ENCODE data around the gene PXMP4. TPM values are rescaled to one million over a fixed set of nuclear protein-coding genes. Genes with fewer than 3 reads are reported as not detected.
A peak's percentile ranks its signal among the peaks of the same experiment; 100 is the strongest.

PXMP4 gene
- total RNA-seq, 1 experiment from 2014 or later: 5.7 TPM

- no peak overlapping the region for H2BK20ac ChIP-seq (ENCODE audit: low read depth, low read length, poor library complexity, severe bottlenecking)
- H3K23me2 ChIP-seq (ENCODE audit: insufficient read length, low read depth, low read length, poor library complexity, severe bottlenecking): no peaks in the 10 kb centered on the region
- H4K8ac ChIP-seq (replicated peaks; ENCODE audit: insufficient read length, low read depth, low read length): no peak overlapping the region
- H4K5ac ChIP-seq (ENCODE audit: insufficient read length, low read depth, low read length): no peak overlapping the region
- Mint-ChIP-seq H3K4me3 (no peak overlapping the region), H3K36me3 (ENCODE audit: insufficient read depth in 1 of 3, low read depth in 3 of 3) (peaks cover 0 to 43% (median 4%) of the 10 kb centered on the region in 3 experiments; a peak in 5 of 7 replicates), H3K27me3 (ENCODE audit: low read depth) (no peaks in the 10 kb centered on the region), H3K4me1 (peaks cover 23% of the 10 kb centered on the region in 2 experiments), H3K9me3 (no peaks in the 10 kb centered on the region; a peak in 1 of 5 replicates), H3K27ac (peak overlapping the region in 2 of 3 experiments; percentile 61 to 70; a peak in 2 of 7 replicates)
- H2AFZ ChIP-seq (ENCODE audit: low read length): no peak overlapping the region
- H3K14ac ChIP-seq (ENCODE audit: insufficient read depth, low read length): no peak overlapping the region
- H3K27ac ChIP-seq (ENCODE audit: insufficient read length, low read depth, low read length): no peak overlapping the region
- H3K79me1 ChIP-seq (ENCODE audit: insufficient read depth, low read depth, low read length, poor library complexity, severe bottlenecking): no peaks in the 10 kb centered on the region
- no peak overlapping the region for H3K9ac ChIP-seq (ENCODE audit: extremely low read depth, insufficient read length, low read length)
- H3K23ac ChIP-seq (ENCODE audit: insufficient read length, low read depth, low read length): no peak overlapping the region
- no peaks in the 10 kb centered on the region for H3K4me1 ChIP-seq (ENCODE audit: insufficient read depth, low read length)
- H4K91ac ChIP-seq (ENCODE audit: insufficient read length, low read depth, low read length): no peak overlapping the region
- no peak overlapping the region for H2AK5ac ChIP-seq (ENCODE audit: insufficient read length, low read length)
- H3T11ph ChIP-seq (ENCODE audit: low read length): no peak overlapping the region
- TF ChIP-seq, protein P1, sequence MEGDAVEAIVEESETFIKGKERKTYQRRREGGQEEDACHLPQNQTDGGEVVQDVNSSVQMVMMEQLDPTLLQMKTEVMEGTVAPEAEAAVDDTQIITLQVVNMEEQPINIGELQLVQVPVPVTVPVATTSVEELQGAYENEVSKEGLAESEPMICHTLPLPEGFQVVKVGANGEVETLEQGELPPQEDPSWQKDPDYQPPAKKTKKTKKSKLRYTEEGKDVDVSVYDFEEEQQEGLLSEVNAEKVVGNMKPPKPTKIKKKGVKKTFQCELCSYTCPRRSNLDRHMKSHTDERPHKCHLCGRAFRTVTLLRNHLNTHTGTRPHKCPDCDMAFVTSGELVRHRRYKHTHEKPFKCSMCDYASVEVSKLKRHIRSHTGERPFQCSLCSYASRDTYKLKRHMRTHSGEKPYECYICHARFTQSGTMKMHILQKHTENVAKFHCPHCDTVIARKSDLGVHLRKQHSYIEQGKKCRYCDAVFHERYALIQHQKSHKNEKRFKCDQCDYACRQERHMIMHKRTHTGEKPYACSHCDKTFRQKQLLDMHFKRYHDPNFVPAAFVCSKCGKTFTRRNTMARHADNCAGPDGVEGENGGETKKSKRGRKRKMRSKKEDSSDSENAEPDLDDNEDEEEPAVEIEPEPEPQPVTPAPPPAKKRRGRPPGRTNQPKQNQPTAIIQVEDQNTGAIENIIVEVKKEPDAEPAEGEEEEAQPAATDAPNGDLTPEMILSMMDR (conservative IDR thresholded peaks at IDR 0.05): no peak
- H2BK5ac ChIP-seq (ENCODE audit: insufficient read length, low read length): no peak overlapping the region
- no peaks in the 10 kb centered on the region for H3K27me3 ChIP-seq (ENCODE audit: insufficient read depth, low read length)
- H3K56ac ChIP-seq (ENCODE audit: insufficient read length, low read depth, low read length): no peak overlapping the region
- no peaks in the 10 kb centered on the region for H3K79me2 ChIP-seq (ENCODE audit: insufficient read depth, low read length)
- no CpG with 5 or more reads among the region's 10 CpGs for WGBS (ENCODE audit: extremely low coverage, insufficient read length, low lambda C conversion rate)
- H2BK15ac ChIP-seq (ENCODE audit: low read depth, low read length): no peak overlapping the region
- H4K20me1 ChIP-seq (ENCODE audit: control insufficient read depth, insufficient read depth, insufficient read length): no peaks in the 10 kb centered on the region
- H3K4me2 ChIP-seq (ENCODE audit: insufficient read depth, insufficient read length, low read length): no peak overlapping the region
- H3K4ac ChIP-seq (ENCODE audit: low read depth, low read length): no peak overlapping the region
- no peaks in the 10 kb centered on the region for H3K9me3 ChIP-seq (ENCODE audit: control insufficient read depth, low read depth, low read length)
- no peak overlapping the region for H2BK120ac ChIP-seq (ENCODE audit: low read depth, low read length, poor library complexity, severe bottlenecking)
- H3K18ac ChIP-seq (ENCODE audit: insufficient read length, low read depth, low read length): no peak overlapping the region
- H2BK12ac ChIP-seq (ENCODE audit: insufficient read length, low read depth, low read length): no peak overlapping the region
- no peak for DNase-seq
These were observed 63.9 kb downstream of the PXMP4 start for GRCh38 chr20:33656010-33656782.
